Measurements from ENCODE around the gene GNG8. TPM values are rescaled to one million over a fixed set of nuclear protein-coding genes. Genes with fewer than 3 reads are reported as not detected.
A peak's percentile ranks its signal among the peaks of the same experiment; 100 is the strongest.

Gene GNG8
- total and polyA plus RNA-seq, 2 of the 13 experiments (the other 11 are each of a cell fraction or from before 2014, with no cell fraction given): not detected

DNA sequence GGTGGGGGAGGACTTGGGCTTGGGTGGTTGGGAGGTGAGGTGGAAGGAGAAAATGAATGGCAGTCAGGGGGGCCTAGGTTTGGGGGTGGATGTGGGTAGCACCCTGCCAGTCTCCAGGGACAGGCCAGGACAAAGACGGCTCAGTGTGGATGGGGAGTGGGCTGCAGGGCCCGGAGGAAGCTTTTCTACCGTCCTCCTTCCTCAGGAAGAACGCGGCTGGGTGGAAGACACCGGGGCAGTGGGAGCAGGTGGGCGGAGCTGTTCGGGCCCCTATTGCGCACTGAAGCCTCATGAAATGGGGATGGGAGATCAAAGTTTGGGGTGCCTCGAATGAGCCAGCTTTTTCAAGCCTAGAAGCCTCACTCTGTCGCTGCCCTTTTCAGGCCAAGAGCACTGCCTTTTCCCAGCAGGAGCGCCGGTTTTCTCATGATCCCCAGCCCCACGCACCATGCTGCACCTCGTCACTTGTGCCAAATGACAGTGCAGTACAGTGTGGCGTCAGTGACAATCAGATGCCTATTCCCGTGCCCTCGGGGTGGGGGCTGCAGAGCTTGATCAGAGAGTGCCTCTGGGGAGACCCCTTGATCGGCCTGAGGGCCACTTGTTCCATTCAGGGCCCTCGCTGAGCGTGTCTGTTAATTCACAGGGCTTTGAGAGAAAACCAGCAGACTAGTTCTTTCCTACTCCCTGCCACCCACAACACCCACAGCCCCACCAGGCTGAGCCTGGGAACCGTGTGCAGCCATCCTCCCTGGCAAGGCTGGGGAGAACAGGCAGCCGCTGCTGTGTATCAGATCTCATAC, 33.4 kb downstream of the GNG8 start (continued):
- TF ChIP-seq ZNF788 (CRISPR knock-in tag; IDR thresholded peaks at IDR 0.05; ENCODE audit: borderline replicate concordance) (peak; percentile 41; the same call in 1 of the 2 replicates), SIN3A (IDR thresholded peaks at IDR 0.05; ENCODE audit: borderline replicate concordance, low read depth, low read length) (no peak), ZNF616 (CRISPR knock-in tag; IDR thresholded peaks at IDR 0.05; ENCODE audit: low read depth) (no peak), CENPT (CRISPR knock-in tag; IDR thresholded peaks at IDR 0.05; ENCODE audit: low read depth) (no peak), NFIC (IDR thresholded peaks at IDR 0.05; ENCODE audit: low read length) (no peak), REL (CRISPR knock-in tag; conservative IDR thresholded peaks at IDR 0.05) (peak; percentile 58; the same call in 1 of the 2 replicates), ZNF30 (CRISPR knock-in tag; IDR thresholded peaks at IDR 0.05) (no peak), IRF2 (CRISPR knock-in tag; IDR thresholded peaks at IDR 0.05) (no peak), ZC3H13 (CRISPR knock-in tag; IDR thresholded peaks at IDR 0.05) (0 out of 2 replicates have a peak, but pooled peaks have one; percentile 23), ZNF160 (CRISPR knock-in tag; IDR thresholded peaks at IDR 0.05) (no peak), SRSF4 (IDR thresholded peaks at IDR 0.05; ENCODE audit: low read depth, low read length, poor library complexity, severe bottlenecking) (no peak), TMF1 (CRISPR knock-in tag; IDR thresholded peaks at IDR 0.05; ENCODE audit: low read depth) (no peak), ZNF10 (CRISPR knock-in tag; IDR thresholded peaks at IDR 0.05; ENCODE audit: borderline replicate concordance, low read depth) (no peak), ZBTB20 (CRISPR knock-in tag; IDR thresholded peaks at IDR 0.05; ENCODE audit: borderline replicate concordance, low read depth) (0 out of 2 replicates have a peak, but pooled peaks have one; percentile 2), ZNF451 (CRISPR knock-in tag; IDR thresholded peaks at IDR 0.05) (no peak)
- TF ChIP-seq, protein P1, sequence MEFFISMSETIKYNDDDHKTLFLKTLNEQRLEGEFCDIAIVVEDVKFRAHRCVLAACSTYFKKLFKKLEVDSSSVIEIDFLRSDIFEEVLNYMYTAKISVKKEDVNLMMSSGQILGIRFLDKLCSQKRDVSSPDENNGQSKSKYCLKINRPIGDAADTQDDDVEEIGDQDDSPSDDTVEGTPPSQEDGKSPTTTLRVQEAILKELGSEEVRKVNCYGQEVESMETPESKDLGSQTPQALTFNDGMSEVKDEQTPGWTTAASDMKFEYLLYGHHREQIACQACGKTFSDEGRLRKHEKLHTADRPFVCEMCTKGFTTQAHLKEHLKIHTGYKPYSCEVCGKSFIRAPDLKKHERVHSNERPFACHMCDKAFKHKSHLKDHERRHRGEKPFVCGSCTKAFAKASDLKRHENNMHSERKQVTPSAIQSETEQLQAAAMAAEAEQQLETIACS (CRISPR knock-in tag; IDR thresholded peaks at IDR 0.05): 0 out of 2 replicates have a peak, but pooled peaks have one; percentile 11
- TF ChIP-seq, protein P2, sequence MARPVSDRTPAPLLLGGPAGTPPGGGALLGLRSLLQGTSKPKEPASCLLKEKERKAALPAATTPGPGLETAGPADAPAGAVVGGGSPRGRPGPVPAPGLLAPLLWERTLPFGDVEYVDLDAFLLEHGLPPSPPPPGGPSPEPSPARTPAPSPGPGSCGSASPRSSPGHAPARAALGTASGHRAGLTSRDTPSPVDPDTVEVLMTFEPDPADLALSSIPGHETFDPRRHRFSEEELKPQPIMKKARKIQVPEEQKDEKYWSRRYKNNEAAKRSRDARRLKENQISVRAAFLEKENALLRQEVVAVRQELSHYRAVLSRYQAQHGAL (CRISPR knock-in tag; IDR thresholded peaks at IDR 0.05; ENCODE audit: not compliant biosample characterization): no peak
- TF ChIP-seq, protein P3, sequence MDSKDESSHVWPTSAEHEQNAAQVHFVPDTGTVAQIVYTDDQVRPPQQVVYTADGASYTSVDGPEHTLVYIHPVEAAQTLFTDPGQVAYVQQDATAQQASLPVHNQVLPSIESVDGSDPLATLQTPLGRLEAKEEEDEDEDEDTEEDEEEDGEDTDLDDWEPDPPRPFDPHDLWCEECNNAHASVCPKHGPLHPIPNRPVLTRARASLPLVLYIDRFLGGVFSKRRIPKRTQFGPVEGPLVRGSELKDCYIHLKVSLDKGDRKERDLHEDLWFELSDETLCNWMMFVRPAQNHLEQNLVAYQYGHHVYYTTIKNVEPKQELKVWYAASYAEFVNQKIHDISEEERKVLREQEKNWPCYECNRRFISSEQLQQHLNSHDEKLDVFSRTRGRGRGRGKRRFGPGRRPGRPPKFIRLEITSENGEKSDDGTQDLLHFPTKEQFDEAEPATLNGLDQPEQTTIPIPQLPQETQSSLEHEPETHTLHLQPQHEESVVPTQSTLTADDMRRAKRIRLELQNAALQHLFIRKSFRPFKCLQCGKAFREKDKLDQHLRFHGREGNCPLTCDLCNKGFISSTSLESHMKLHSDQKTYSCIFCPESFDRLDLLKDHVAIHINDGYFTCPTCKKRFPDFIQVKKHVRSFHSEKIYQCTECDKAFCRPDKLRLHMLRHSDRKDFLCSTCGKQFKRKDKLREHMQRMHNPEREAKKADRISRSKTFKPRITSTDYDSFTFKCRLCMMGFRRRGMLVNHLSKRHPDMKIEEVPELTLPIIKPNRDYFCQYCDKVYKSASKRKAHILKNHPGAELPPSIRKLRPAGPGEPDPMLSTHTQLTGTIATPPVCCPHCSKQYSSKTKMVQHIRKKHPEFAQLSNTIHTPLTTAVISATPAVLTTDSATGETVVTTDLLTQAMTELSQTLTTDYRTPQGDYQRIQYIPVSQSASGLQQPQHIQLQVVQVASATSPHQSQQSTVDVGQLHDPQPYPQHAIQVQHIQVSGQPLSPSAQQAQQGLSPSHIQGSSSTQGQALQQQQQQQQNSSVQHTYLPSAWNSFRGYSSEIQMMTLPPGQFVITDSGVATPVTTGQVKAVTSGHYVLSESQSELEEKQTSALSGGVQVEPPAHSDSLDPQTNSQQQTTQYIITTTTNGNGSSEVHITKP (CRISPR knock-in tag; IDR thresholded peaks at IDR 0.05; ENCODE audit: low read depth): no peak
- TF ChIP-seq, protein P4, sequence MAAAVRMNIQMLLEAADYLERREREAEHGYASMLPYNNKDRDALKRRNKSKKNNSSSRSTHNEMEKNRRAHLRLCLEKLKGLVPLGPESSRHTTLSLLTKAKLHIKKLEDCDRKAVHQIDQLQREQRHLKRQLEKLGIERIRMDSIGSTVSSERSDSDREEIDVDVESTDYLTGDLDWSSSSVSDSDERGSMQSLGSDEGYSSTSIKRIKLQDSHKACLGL (CRISPR knock-in tag; IDR thresholded peaks at IDR 0.05): no peak
- TF ChIP-seq, protein P5, sequence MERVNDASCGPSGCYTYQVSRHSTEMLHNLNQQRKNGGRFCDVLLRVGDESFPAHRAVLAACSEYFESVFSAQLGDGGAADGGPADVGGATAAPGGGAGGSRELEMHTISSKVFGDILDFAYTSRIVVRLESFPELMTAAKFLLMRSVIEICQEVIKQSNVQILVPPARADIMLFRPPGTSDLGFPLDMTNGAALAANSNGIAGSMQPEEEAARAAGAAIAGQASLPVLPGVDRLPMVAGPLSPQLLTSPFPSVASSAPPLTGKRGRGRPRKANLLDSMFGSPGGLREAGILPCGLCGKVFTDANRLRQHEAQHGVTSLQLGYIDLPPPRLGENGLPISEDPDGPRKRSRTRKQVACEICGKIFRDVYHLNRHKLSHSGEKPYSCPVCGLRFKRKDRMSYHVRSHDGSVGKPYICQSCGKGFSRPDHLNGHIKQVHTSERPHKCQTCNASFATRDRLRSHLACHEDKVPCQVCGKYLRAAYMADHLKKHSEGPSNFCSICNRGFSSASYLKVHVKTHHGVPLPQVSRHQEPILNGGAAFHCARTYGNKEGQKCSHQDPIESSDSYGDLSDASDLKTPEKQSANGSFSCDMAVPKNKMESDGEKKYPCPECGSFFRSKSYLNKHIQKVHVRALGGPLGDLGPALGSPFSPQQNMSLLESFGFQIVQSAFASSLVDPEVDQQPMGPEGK (CRISPR knock-in tag; IDR thresholded peaks at IDR 0.05): 0 out of 2 replicates have a peak, but pooled peaks have one; percentile 12
